ENCODE results near the gene ANKRD13D. TPM values are rescaled to one million over a fixed set of nuclear protein-coding genes. Genes with fewer than 3 reads are reported as not detected.
"Not testable (repeated sequence)": the region's sequence is repeated elsewhere in the genome, so short reads cannot be mapped to it uniquely, and the experiment has no call there.

ANKRD13D gene
- total RNA-seq, 4 donors from 2014 or later: 18.6 to 78.2 (median 28.6) TPM

DNA sequence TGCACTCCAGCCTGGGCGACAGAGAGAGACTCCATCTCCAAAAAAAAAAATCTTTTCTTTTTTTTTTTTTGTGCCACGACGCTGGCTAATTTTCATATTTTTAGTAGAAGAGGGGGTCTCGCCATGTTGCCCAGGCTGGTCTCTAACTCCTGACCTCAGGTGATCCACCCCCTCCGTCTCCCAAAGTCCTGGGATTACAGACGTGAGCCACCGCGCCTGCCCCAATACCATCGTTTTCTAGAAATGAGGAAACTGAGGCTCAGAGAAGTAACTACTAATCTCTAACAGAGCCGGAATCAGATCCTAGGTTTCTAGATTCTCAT, 27.7 kb downstream of the ANKRD13D start:
- TF ChIP-seq, protein P1, sequence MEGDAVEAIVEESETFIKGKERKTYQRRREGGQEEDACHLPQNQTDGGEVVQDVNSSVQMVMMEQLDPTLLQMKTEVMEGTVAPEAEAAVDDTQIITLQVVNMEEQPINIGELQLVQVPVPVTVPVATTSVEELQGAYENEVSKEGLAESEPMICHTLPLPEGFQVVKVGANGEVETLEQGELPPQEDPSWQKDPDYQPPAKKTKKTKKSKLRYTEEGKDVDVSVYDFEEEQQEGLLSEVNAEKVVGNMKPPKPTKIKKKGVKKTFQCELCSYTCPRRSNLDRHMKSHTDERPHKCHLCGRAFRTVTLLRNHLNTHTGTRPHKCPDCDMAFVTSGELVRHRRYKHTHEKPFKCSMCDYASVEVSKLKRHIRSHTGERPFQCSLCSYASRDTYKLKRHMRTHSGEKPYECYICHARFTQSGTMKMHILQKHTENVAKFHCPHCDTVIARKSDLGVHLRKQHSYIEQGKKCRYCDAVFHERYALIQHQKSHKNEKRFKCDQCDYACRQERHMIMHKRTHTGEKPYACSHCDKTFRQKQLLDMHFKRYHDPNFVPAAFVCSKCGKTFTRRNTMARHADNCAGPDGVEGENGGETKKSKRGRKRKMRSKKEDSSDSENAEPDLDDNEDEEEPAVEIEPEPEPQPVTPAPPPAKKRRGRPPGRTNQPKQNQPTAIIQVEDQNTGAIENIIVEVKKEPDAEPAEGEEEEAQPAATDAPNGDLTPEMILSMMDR (IDR thresholded peaks at IDR 0.05): no peak
- no peak for ATAC-seq (ENCODE audit: low FRiP score)
- DNase-seq (ENCODE audit: low spot score): no peak

DNA sequence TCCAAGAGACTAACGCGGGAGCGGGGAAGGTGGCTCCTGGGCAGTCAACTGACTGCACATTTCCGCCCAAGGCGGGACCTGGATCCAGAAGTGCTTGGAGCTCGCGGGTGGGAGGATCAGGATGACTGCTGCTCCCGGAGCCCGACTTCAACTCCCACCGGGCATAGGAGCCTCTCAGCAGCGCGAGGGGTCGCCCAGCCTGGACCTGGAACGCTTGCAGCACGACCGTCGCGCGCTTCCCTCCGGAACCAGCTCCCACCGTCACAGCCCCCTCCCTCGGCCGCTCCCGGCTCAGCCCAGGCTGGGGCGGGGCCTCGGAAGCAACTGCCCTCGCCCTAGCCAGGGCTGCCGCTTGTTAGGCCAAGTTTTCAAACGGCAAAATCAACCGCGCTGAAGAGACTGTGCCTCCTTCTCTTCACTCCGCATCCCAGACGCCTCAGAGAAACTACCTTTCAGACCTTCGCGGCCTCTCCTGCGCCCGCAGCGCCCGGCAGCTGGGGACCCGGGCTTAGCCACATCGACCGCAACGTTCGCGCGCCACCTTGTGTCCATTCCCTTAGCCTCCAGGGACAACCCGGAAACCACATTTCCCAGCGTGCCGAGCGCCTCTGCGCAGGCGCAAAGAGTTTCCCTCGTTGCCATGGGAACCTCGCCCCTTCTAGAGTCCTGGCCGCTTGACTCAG, 28.2 kb downstream of the ANKRD13D start:
- DNase-seq (ENCODE audit: low spot score): peak; percentile 96
- ATAC-seq (ENCODE audit: low FRiP score): peak; percentile 88
- TF ChIP-seq, protein P1 (IDR thresholded peaks at IDR 0.05): peak in 2 of 3 donors; percentile 79 to 92

DNA sequence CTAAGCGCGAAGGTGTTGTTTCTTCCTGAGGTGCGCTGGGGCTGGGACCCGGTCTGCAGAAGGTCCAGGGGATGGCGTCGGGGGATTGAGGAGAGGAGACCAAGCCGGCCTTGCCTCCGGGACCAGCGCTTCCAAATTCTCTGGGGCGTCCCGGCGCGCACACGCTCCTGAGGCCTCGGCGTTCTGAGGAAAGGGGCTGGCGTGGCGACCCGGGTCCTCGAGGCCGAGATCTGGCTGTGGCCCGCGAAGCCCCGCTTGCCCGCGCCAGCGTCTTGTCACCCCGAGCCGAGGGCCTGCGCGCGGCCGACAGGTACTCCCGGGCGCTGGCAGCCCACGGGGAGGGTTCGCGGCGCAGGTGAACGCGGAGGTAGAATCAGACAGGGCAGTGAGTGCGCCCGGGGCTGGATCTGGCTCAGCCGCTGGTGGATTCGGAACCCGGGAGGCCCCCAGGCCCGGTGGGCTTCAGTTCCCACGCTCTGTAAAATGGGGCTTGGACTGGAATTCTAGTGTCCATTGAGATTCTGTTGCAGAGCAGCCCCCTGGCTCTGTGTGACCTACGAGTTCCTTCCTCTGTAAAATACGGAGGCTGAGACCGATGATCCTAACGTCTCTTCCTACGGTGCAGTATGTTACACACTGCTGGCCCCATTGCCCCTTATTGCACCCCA, 28.9 kb downstream of the ANKRD13D start:
- peak; percentile 30 for ATAC-seq (ENCODE audit: low FRiP score)
- no peak for DNase-seq (ENCODE audit: low spot score)
- TF ChIP-seq, protein P1 (IDR thresholded peaks at IDR 0.05): no peak

DNA sequence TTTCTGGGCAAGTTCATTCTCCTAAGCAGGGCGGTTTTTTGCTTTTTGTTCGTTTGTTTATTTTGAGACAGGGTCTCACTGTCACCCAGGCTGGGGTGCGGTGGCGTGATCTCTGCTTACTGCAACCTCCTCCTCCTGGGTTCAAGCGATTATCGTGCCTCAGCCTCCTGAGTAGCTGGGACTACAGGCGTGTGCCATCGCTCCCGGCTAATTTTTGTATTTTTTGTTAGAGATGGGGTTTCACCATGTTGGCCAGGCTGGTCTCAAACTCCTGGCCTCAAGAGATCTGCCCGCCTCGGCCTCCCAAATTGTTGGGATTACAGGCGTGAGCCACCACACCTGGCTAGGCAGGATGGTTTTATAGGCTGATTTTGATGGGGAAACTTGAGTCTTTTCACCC, 29.8 kb downstream of the ANKRD13D start:
- DNase-seq (ENCODE audit: low spot score); ATAC-seq (ENCODE audit: low FRiP score): not testable (repeated sequence)

DNA sequence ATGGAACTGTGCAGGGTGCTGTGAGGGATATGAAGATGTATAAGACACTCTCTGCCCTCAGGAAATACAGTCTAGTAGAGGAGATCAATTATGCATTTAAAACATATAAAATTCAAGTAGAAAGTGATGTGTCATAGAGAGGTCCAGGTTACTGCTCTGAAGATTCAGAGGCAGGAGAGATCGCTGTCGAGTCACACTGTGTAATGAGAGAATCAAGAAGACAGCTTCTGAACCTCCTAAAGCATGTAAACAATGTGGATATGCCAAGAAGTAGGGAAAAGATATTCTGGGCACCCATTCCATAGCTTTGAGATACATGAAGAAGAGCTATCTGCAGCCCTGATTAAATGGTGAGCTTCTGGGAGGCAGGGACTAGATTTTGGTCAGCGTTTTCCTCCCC, 30.9 kb downstream of the ANKRD13D start:
- DNase-seq (ENCODE audit: low spot score) (no peak), ATAC-seq (ENCODE audit: low FRiP score) (no peak)
- TF ChIP-seq, protein P1 (IDR thresholded peaks at IDR 0.05): no peak

DNA sequence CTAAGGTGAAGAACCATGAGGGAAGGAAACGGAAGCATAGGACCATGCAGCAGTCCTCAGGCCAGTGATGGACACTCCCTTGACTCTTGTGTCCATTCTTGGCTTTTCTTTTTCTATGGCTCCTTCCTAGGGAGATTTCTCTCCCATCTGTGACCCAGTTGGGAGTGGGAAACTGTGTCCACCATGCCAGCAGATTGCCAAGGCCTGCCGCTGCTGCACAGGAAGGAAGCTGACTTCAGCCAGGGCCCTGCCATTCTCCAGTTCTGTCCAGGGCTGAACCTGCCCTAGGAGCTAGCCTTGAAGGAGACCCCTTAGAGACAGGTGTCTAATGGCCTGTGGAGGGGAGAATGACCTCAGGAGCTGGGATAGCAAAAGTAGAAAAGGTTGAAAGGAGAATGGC, 31.6 kb downstream of the ANKRD13D start:
- ATAC-seq (ENCODE audit: low FRiP score) (no peak), DNase-seq (ENCODE audit: low spot score) (no peak)
- TF ChIP-seq, protein P1 (IDR thresholded peaks at IDR 0.05): no peak

DNA sequence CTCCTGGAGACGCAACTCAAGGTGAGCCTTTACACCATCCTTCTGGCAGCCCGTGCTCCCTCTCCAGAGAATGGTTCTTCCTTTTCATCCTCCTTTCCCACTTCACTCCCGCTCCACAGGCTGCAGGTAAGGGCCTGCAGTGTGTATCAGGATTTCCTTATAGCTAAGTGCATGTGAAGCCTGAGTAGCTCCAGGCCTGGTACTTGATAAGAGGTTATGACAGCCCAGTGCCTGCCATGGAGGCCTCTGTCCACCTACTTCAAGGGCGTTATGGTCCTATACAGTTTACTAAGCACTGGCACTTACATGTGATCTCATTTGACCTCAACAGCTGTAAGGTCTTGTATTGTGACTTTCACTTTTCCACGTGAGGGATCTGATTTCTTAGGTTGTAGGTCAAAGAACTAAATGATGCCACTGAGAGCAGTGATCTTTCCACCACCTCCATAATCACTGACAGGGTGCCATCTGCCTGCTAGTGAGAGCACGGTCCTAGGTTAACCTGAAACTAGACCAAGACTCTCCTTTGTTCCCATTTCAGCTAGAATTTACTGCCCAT, 32.3 kb downstream of the ANKRD13D start:
- no peak for ATAC-seq (ENCODE audit: low FRiP score)
- TF ChIP-seq, protein P1 (IDR thresholded peaks at IDR 0.05): no peak
- DNase-seq (ENCODE audit: low spot score): no peak

All from omental fat pad (tissue), 4 donors.